Sciatic nerve (tissue), 2 donors: ENCODE measurements around the gene SYNGR3. TPM values are rescaled to one million over a fixed set of nuclear protein-coding genes. Genes with fewer than 3 reads are reported as not detected.
"Not testable (repeated sequence)": the region's sequence is repeated elsewhere in the genome, so short reads cannot be mapped to it uniquely, and the experiment has no call there.

Source experiments
- ATAC-seq: fragments of 200-7000 bp; cut with Tn5 transposase; one replicate; pipeline ENCODE4 v1.9.1; 2020; ENCODE audit warnings: mild to moderate bottlenecking, moderate library complexity
- DNase-seq: peaks from one replicate; pipeline ENCODE4 v3.0.0-alpha.2; 2020; ENCODE audit warnings: low spot score
- intact Hi-C: fragments of 100-400 bp; cut with DNase I; formaldehyde crosslinking; loops from one replicate; pipeline ENCODE4 v1.14.2; 2022
- total RNA-seq: library from RNA; stranded (reverse); fragmentation: NEBNext Ultra II Directional; extraction: Animal tissue kit (Norgen Biotek cat#: 25700); gene quantifications from one replicate; pipeline ENCODE4 v1.2.1, GENCODE V29; 2021
- donor health status: DM: no; HTN: no; CAD: no.
- donor health status: DM: no; HTN: no; CAD: no.

Gene SYNGR3, protein sequence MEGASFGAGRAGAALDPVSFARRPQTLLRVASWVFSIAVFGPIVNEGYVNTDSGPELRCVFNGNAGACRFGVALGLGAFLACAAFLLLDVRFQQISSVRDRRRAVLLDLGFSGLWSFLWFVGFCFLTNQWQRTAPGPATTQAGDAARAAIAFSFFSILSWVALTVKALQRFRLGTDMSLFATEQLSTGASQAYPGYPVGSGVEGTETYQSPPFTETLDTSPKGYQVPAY
- total RNA-seq = 0.76 TPM

DNA sequence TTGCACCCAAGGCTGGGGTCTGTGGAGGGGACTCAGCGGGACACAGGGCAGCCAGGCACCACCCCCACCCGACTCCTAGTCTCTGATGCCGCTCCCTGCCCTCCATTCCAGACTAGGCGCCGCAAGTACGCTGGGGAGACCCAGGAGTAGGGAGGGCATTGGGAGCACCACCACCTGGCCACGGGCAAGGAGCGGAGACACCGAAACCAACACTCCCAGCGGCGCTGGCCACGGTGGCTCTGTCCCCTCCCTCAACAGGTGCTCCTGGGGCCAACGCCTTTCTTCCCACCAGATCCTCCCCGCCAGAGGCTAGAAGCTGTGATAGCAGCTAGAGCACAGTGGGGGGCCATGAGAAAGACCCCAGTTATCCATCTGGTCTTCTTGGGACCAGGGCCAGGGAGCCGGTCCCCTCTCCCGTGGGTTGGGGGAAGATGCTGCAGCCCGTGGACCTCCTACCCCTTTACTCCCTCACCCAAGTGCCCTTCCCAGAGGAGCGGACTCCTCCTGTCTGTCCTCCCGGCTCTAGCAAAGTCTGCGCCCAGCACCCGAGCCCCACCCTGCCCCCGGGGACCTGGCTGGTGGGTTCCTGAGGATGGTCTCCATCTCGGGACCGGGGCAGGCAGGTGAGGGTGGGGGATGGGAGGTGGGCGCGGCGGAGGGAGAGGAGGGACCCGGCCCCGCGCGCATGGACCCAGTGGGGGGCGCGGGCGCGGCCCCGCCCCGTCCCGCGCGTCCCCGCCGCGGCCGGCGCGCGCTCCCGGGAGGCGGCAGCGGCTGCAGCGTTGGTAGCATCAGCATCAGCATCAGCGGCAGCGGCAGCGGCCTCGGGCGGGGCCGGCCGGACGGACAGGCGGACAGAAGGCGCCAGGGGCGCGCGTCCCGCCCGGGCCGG is at the start of gene SYNGR3:
TSS of gene SYNGR3 (plus strand) at position 762 of the 892 bp plus-strand sequence. CDS start 133 bp downstream, outside the sequence.
- no peak for DNase-seq
- intact Hi-C loops = no loop called here
- ATAC-seq = no peak

DNA sequence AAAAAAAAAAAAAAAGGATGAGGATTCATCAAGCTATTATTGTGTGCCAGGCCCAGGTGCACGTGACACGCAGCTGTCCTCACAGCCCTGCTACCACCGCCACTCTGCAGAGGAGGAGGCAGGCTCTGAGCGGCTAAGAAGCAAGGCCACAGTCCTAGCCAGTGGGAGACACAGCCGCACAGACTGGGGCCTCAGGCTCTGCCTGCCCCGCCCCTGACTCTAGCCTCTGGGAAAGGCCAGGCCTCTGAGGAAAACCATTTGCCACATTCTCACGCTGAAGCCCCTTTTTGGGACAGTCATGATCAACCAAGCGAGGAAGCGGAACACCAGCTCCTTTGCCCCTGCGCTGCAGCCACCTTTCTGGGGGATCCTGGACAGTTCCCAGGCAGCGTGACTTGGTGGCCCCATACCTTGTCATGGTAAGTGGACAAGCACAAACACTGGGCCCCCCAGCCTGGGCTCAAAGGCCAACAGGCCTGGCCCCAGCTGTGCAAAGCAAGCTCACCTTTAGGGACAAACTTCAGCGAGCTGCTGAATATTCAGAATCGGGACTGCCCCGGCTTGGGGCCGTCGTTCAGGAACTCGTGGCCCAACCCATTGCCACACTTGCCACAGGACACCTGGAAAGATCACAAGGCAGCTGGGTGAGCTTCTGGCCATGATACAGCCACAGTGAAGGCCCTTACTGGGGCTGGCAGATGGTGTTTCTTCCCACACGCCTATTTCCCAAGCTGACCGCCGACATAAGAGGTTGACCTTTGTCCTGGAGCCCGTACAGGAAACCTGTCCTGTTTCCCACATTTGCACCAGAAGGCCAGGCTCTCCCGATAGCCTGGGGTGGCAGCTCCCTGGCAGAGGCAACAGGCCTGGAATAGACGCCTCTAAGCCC is 49.3 kb upstream of the SYNGR3 start:
- DNase-seq (no peak), ATAC-seq (no peak)
- intact Hi-C loops = no loop called here

DNA sequence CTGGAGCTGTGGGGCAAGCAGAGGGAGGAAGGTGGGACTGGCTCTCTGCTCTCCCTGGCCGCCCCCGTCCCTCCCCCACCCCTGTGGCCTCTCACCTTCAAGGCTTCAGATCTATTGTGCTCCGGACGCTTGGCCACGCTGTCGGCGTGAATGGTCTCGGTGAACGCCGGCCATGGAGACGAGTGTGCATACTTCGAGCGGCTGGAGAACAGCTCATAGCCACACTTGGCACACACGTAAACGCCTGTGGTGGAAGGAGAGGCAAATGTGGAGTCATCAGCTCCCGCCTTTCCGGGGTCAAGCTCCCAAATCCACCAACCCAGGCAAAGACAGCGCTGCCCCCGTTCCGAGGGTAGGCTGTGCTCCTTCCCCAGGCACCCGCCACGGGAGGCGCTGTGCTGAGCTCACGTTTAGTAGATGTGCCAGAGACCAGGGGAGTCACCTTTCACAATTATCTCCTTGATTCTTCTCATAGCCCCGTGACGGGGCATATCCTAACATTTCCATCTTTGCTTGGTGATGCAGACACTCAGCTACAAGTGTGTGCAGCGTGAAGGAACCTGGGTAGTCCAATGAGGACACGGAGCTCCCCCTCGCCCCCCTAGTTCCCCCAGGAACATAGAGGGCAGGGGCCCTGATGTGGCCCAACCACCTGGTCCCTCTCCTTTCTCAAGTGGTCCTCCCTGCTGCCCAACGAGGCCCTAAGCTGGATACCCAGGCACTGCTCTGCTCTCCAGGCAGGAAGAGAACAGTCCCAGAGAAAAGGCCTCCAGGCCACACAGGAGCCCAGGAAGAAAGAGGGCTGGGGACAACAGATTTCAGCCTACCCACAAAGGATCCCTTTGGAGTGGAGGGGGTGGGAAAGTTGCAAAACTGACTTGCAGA is 48.4 kb upstream of the SYNGR3 start:
- DNase-seq (no peak), ATAC-seq (no peak)
- intact Hi-C loops = no loop called here

DNA sequence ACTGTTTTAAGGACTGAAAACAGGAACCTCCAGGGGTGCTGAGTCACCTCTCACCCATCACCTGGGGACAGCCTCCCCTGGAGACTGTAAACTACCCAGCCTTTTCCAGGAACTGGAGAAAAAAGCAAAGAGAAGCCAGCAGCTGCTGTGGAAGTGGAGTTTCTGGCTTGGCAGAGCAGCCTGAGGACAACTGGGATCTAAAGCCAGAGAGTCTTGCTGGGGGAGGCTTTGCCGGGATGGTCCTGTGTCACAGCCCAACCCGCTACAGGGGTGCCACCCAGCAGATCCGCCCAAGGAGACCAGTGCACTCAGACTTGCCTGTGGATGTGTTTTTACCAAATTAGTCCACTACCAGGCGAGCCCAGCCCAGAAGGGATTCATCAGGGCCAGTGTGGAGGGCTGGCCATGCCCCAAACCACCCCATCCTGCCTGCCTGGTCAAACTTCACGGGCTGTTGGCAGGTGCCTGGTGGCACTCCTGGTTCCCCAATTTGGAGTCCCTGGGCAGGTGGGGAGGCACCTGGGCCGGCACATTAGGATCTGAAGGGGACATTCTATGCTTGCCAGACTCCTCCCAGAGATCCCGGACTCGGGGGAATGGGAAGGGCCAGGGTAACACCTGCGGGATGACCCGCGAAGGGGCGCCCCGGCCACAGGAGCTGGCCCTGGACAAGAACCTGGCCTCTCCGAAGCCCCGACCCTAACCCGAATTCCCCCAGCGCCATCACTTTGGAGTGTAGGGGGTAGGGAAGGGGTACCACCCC is 47.5 kb upstream of the SYNGR3 start:
- ATAC-seq (peak; percentile 2), DNase-seq (no peak)
- intact Hi-C loops = no loop called here

DNA sequence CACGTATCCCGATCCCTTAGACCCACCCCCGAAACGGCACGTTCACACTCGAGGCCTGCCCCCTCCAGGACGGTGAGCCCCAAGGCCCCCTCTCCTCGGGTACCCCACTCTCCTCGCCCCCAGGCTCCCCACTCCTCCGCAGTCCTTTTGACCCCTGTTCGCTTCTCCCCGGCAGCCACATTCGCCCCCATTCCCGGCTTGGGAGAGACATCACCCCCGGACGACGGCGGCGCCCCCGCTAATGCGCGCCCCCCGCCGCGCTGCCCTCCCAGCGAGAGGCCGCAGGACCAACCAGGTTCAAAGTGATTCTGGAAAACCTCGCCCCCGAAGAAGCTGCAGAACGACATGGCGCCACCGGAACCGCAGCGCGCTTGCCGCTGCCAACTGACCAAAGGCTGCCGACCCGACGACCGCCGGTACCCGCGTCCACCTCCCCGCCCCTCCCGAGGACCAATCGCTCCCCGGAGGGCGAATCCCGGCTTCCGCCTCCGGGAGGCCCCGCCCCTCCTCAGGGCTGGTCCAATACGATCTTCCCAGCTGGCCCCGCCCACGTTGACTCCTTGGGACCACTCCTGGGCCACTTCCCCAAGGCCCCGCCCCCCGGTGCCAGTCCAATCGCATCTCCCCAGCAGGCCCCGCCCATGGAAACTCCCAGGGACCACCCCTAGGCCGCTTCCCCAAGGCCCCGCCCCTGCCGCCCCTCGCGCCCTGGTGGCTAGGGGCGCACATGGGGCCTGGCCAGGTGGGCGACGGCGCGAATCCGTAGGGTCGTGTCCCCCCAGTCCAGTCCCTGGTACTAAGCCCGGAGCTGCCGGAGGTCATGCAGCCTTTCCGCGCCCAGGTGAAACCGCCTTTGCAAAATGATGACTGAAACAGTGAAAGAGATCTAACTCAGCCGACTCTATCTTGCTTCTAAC is 46.7 kb upstream of the SYNGR3 start, which contains the start of gene MSRB1:
TSS of gene MSRB1 (minus strand) at position 390 of the 917 bp plus-strand sequence. CDS start at position 347, 43 bp downstream.
- ATAC-seq (peak; percentile 98), DNase-seq (peak; percentile 100)
- intact Hi-C loops = no loop called here

DNA sequence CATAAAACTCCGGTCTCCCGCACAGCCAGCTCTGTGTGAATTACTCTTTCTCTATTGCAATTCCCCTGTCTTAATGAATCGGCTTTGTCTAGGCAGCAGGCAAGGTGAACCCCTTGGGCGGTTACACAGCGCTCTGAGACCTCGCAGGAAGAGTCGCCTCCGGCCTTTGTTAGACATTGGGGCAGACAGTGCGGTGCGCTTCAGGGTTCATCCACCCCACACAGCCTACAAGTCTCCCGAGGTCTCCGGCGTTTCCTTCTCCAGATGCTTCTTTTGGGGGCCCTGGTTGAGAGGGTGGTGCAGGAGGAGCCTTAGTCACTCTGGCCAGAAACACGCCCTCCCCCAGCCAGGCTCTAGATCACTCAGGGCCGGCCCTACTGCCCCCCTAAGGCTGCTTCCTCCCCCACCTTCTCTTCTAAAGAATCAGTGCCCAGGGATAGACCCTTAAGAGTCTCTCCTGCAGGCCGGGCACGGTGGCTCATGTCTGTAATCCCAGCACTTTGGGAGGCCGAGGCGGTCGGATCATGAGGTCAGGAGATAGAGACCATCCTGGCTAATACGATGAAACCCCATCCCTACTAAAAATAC is 45.1 kb upstream of the SYNGR3 start:
- intact Hi-C loops = no loop called here
- DNase-seq (no peak), ATAC-seq (no peak)

DNA sequence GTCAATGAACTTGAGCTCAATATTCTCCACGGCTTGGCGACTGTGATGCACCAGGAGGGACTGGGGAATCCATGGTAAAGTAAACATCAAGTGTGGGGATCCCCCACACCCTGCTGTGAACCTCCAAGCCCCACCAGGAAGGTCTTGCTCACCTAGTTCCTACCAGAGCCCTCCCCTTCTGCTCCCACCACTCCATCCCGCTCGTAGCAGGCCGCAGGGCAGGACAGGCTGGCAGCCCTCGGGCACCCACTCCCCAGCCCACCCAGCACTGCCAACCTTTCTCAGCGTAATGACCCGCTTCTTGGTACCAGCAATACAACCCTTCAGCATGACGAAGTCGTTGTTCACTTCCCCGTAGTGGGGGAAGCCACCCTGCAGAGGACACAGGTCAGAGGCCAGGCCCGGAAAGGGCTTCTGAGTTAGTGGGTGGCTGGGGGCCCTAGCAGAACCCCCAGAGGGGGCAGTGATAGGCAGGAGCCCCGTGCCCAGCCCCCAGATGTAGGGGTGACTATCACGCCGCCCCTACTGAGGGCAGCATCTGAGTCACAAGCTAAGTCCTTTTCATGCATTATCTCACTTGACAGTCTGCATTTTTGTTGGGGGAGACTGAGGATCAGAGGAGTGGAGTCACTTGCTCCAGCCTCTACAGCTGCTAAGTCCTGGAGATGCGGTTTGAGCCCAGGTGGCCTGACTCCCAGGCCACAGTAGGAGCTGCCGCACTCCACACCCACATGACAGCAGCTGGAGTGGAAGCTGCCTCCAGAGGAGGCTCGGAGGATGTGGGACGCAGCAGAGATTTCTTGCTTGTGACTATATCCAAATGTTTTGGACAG is 44.0 kb upstream of the SYNGR3 start:
- ATAC-seq (no peak), DNase-seq (no peak)
- intact Hi-C loops = no loop called here

DNA sequence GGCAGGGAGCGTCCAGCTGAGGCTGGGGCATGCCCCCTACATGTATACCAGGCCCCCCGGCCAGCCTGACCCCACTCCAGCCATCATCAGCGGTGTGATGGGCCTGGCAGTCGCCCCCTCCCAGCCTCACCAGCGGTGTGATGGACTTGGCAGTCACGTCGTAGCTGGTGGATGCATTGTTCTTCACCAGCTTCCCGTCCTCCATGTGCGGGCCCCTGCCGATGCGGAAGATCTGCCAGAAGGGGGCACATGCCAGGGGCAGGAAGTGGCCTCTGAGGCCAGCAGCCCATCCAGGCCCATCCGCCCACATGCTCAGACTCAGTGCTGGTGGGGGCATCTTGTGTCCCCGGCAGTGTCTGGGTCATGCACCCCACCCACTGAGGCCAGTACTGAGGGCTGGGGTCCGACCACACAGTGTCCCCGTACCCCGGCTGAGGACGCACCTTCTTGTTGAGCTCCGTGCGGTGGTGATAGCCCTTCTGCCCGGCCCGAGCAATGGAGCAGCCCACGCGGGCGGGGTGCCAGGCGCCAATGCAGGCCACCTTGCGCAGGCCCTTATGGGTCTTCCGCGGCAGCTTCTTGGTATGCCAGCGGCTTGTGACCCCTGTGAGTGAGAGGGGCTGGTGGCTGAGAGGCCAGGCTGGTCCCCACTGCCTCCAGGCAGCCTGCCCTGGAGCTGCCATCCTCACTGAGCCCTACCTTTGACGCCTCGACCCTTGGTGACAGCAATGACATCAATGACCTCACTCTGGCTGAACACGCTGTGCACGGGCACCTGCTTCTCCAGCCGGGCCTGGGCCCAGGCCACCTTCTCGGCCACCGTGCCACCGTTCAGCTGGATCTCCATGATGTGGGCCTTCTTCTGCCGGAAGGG is 43.0 kb upstream of the SYNGR3 start:
- intact Hi-C loops = no loop called here
- no peak for DNase-seq
- no peak for ATAC-seq

DNA sequence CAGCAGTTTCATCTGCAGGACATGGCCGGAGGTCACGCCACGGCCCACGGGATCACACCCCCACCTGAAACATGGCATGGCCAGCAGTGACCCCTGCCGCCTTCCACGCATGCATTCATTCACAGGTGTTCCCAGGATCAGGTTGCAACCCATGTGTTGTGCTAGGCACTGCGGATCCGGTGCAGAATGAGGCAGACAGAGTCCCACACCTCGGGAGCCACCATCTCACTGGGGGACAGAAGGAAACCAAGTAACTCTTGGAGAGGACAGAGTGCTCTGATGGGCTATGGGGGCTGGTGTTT is 42.5 kb upstream of the SYNGR3 start:
- ATAC-seq (no peak), DNase-seq (no peak)
- intact Hi-C loops = no loop called here

DNA sequence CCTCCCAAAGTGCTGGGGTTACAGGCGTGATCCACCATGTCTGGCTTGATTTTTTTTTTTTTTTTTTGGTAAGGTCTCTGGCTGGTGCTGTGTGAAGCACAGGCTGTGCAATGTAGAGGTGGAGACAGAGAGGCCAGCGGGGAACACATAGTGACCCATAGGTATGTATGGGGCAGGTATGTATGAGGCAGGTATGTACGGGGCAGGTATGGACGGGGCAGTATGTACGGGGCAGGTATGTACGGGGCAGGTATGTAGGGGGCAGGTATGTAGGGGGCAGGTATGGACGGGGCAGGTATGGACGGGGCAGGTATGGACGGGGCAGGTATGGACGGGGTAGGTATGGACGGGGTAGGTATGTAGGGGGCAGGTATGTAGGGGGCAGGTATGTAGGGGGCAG is 40.3 kb upstream of the SYNGR3 start:
- DNase-seq = no peak
- ATAC-seq = no peak
- intact Hi-C loops = no loop called here

DNA sequence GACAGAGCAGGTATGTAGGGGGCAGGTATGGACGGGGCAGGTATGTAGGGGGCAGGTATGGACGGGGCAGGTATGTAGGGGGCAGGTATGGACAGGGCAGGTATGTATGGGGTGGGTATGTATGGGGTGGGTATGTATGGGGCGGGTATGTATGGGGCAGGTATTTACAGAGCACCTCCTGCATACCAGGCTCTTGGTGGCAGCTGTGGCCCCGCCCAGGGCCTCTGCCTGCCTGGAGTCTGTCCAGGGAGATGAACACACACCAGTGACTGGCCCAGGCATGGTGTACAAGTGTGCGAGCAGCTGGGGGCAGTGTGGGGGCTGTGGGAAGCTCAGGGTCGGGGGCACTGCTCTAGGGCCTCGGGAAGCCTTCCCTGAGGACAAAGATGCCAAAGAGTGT is 39.7 kb upstream of the SYNGR3 start:
- ATAC-seq (no peak), DNase-seq (no peak)
- intact Hi-C loops = no loop called here

DNA sequence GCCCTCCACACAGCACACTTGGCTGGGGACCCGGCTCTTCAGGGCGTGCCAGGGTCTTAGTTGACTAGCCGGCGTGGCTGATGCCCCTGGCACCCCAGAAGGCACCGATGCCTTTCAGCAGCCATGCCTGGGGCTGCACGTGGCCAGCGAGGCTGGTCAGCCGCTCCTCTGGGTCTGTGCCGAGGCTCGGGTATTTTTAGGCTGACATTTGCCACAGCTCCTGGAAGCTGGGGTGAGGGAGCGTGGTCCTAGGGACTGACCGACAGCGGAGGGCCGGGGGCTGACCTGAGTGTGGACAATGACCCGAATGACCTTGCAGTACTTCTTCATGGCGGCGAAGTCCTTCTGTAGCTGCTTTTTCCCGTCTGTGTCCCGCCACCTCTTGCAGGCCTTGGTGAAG is 39.2 kb upstream of the SYNGR3 start:
- intact Hi-C loops = no loop called here
- ATAC-seq (no peak), DNase-seq (no peak)

DNA sequence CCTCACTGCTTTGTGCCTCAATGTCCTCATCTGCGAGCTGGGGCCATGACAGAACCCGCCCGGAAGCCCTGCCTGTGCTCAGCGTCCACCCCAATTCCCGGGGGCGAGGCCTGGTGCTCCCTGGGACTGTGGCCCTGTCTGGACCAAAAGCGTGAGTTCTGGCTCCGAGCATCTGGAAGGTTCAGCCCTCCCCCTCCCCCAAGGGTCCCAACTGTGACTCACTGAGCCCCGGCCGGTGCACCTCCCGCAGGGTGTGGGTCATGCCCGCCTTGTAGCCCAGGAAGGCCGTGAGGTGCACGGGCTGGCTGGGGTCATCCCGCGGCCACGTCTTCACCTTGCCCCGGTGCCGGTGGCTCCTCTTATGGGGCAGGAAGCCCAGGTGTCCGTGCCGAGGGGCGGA is 36.0 kb upstream of the SYNGR3 start:
- intact Hi-C loops = no loop called here
- ATAC-seq (no peak), DNase-seq (no peak)

DNA sequence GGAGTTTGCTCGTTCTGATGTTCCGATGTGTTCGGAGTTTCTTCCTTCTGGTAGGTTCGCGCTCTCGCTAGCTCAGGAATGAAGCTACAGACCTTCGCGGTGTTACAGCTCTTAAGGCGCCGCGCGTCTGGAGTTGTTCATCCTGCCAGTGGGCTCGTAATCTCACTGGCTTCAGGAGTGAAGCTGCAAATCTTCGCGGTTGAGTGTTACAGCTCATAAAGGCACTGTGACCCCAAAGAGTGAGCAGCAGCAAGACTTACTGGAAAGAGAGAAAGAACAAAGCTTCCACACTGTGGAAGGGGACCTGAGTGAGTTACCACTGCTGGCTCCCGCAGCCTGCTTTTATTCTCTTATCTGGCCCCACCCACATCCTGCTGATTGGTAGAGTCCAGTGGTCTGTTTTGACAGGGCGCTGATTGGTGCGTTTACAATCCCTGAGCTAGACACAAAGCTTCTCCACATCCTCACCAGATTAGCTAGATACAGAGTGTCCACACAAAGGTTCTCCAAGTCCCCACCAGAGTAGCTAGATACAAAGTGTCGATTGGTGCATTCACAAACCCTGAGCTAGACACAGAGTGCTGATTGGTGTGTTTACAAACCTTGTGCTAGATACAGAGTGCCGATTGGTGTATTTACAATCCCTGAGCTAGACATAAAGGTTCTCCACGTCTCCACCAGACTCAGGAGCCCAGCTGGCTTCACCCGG is 32.2 kb upstream of the SYNGR3 start:
- DNase-seq, ATAC-seq, intact Hi-C loops: not testable (repeated sequence)
